HepG2 (cell line): ENCODE measurements around the gene ACSM5. TPM values are rescaled to one million over a fixed set of nuclear protein-coding genes. Genes with fewer than 3 reads are reported as not detected.

Source experiments
- CHD4 ChIP-seq: fragments of 200-600 bp; sonication (generic); IDR thresholded peaks from 2 replicates; pipeline ENCODE4 v1.7.0; 2017; ENCODE audit warnings: mild to moderate bottlenecking, low read length, borderline replicate concordance
- GLI4 ChIP-seq: sonication (generic); formaldehyde crosslinking; IDR thresholded peaks from 2 replicates; pipeline ENCODE4 v1.5.1; 2020; ENCODE audit warnings: missing genetic modification reagents, mild to moderate bottlenecking, moderate library complexity, borderline replicate concordance
- HOXA5 ChIP-seq: sonication (generic); formaldehyde crosslinking; IDR thresholded peaks from 2 replicates; pipeline ENCODE4 v1.4.0; 2020; ENCODE audit warnings: missing genetic modification reagents
- NFE2L2 ChIP-seq: fragments of 150-350 bp; IDR thresholded peaks from 2 replicates; pipeline ENCODE4 v1.6.1; 2014; ENCODE audit warnings: low read length
- TOPORS ChIP-seq: sonication (generic); formaldehyde crosslinking; IDR thresholded peaks from 2 replicates; pipeline ENCODE4 v1.8.0; 2023; ENCODE audit warnings: mild to moderate bottlenecking, missing genetic modification reagents
- ZFP36 ChIP-seq: fragments of 150-350 bp; IDR thresholded peaks from 2 replicates; pipeline ENCODE4 v1.6.1; 2018; ENCODE audit warnings: borderline replicate concordance, low read length, low read depth; ENCODE audit not compliant: partially characterized antibody
- polyA plus RNA-seq, 8 experiments: library from polyadenylated mRNA; depleted of rRNA in 3 of 8; stranded (reverse) in 7 of 8; unstranded in 1 of 8; fragments of >200 nt; fragmentation: Illumina TruSeq in 4 of 8; extraction: Trizol in 4 of 8; gene quantifications; 2 replicates each; pipeline versions ENCODE4 v1.2.1 to v1.2.3, GENCODE V29; 2011 to 2016; ENCODE audit warnings: low read depth in 4 of 8, missing spikeins in 1 of 8, mixed read lengths in 1 of 8; ENCODE audit not compliant: insufficient read depth in 1 of 8
- total RNA-seq, 5 experiments: library from RNA; depleted of rRNA; stranded (reverse); fragments of >200 nt; fragmentation: Illumina TruSeq; extraction: Trizol; gene quantifications; 2 replicates each; pipeline ENCODE4 v1.2.3, GENCODE V29; 2016; ENCODE audit warnings: low read depth in 1 of 5
- TF ChIP-seq, protein P1 (sequence below): sonication (generic); formaldehyde crosslinking; IDR thresholded peaks from 2 replicates; pipeline ENCODE4; 2020; ENCODE audit warnings: missing genetic modification reagents, mild to moderate bottlenecking, borderline replicate concordance
- TF ChIP-seq, protein P2 (sequence below): sonication (generic); formaldehyde crosslinking; IDR thresholded peaks from 2 replicates; pipeline ENCODE4 v1.4.0; 2020; ENCODE audit warnings: mild to moderate bottlenecking, missing genetic modification reagents
- TF ChIP-seq, protein P3 (sequence below): sonication (generic); formaldehyde crosslinking; IDR thresholded peaks from 2 replicates; pipeline ENCODE4 v1.4.0; 2020; ENCODE audit warnings: missing genetic modification reagents
- TF ChIP-seq, protein P4 (sequence below): sonication (generic); formaldehyde crosslinking; IDR thresholded peaks from 2 replicates; pipeline ENCODE4 v1.8.1; 2022; ENCODE audit warnings: low read depth, mild to moderate bottlenecking, missing genetic modification reagents
- TF ChIP-seq, protein P5 (sequence below): IDR thresholded peaks from 2 replicates; pipeline ENCODE4 v1.6.1; 2012; ENCODE audit warnings: low read depth, low read length, improper control_type of control experiment

Gene ACSM5
- total and polyA plus RNA-seq, 2 of the 13 experiments (the other 11 are each of a cell fraction or from before 2014, with no cell fraction given): 9.1 to 15.0 TPM

DNA sequence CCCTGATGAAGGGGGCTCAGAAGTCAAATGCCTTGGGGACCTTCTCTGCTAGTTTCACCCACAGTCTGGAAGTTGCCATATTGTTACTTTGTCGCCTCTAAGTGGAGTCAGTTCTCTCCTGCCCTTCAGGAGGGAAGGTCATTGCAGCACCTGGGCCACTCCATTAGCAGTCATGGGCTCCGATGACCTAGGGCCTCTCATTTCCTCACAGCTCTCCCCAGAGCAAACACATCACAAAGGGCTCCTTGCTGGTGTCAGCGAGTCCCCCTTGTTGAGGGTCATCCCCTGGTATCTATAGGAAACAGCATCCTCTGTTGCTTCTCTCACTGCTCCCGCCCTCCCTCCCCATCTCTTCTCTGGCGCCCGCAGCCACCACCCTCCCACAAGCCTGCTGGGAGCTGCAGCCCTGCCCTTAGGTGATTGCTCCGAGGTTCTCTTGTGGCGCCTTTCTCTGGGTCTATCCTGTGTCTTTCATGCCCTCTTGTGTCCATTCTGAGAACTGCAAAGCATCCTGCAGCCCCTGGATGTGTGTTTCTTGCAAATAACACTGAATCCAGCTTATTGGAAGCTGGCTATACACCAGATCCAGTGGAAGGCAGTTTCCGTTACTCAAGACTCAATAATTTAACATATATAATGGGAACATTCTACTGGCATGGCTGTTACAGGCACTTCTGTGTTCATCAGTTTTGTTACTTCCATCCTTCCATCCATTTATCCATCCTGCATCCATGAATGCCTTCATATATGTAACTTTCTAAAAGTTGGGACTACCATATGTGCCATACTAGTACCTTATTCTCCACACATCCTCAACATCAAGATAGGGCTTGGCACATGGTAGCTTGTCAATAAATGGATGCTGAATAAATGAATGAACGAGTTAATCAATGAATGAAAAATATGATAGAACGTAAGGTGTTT, 26.0 kb upstream of the ACSM5 start (continued):
- TF ChIP-seq, protein P1, sequence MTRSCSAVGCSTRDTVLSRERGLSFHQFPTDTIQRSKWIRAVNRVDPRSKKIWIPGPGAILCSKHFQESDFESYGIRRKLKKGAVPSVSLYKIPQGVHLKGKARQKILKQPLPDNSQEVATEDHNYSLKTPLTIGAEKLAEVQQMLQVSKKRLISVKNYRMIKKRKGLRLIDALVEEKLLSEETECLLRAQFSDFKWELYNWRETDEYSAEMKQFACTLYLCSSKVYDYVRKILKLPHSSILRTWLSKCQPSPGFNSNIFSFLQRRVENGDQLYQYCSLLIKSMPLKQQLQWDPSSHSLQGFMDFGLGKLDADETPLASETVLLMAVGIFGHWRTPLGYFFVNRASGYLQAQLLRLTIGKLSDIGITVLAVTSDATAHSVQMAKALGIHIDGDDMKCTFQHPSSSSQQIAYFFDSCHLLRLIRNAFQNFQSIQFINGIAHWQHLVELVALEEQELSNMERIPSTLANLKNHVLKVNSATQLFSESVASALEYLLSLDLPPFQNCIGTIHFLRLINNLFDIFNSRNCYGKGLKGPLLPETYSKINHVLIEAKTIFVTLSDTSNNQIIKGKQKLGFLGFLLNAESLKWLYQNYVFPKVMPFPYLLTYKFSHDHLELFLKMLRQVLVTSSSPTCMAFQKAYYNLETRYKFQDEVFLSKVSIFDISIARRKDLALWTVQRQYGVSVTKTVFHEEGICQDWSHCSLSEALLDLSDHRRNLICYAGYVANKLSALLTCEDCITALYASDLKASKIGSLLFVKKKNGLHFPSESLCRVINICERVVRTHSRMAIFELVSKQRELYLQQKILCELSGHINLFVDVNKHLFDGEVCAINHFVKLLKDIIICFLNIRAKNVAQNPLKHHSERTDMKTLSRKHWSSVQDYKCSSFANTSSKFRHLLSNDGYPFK (CRISPR knock-in tag): 0 out of 2 replicates have a peak, but pooled peaks have one; percentile 37
- TF ChIP-seq HOXA5 (CRISPR knock-in tag) (peak; percentile 72; the same call in 1 of the 2 replicates), CHD4 (no peak), TOPORS (no peak), ZFP36 (no peak), NFE2L2 (no peak; the same call in 1 of the 2 replicates), GLI4 (CRISPR knock-in tag) (no peak)
- TF ChIP-seq, protein P2, sequence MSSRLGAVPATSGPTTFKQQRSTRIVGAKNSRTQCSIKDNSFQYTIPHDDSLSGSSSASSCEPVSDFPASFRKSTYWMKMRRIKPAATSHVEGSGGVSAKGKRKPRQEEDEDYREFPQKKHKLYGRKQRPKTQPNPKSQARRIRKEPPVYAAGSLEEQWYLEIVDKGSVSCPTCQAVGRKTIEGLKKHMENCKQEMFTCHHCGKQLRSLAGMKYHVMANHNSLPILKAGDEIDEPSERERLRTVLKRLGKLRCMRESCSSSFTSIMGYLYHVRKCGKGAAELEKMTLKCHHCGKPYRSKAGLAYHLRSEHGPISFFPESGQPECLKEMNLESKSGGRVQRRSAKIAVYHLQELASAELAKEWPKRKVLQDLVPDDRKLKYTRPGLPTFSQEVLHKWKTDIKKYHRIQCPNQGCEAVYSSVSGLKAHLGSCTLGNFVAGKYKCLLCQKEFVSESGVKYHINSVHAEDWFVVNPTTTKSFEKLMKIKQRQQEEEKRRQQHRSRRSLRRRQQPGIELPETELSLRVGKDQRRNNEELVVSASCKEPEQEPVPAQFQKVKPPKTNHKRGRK (CRISPR knock-in tag): no peak
- TF ChIP-seq, protein P3, sequence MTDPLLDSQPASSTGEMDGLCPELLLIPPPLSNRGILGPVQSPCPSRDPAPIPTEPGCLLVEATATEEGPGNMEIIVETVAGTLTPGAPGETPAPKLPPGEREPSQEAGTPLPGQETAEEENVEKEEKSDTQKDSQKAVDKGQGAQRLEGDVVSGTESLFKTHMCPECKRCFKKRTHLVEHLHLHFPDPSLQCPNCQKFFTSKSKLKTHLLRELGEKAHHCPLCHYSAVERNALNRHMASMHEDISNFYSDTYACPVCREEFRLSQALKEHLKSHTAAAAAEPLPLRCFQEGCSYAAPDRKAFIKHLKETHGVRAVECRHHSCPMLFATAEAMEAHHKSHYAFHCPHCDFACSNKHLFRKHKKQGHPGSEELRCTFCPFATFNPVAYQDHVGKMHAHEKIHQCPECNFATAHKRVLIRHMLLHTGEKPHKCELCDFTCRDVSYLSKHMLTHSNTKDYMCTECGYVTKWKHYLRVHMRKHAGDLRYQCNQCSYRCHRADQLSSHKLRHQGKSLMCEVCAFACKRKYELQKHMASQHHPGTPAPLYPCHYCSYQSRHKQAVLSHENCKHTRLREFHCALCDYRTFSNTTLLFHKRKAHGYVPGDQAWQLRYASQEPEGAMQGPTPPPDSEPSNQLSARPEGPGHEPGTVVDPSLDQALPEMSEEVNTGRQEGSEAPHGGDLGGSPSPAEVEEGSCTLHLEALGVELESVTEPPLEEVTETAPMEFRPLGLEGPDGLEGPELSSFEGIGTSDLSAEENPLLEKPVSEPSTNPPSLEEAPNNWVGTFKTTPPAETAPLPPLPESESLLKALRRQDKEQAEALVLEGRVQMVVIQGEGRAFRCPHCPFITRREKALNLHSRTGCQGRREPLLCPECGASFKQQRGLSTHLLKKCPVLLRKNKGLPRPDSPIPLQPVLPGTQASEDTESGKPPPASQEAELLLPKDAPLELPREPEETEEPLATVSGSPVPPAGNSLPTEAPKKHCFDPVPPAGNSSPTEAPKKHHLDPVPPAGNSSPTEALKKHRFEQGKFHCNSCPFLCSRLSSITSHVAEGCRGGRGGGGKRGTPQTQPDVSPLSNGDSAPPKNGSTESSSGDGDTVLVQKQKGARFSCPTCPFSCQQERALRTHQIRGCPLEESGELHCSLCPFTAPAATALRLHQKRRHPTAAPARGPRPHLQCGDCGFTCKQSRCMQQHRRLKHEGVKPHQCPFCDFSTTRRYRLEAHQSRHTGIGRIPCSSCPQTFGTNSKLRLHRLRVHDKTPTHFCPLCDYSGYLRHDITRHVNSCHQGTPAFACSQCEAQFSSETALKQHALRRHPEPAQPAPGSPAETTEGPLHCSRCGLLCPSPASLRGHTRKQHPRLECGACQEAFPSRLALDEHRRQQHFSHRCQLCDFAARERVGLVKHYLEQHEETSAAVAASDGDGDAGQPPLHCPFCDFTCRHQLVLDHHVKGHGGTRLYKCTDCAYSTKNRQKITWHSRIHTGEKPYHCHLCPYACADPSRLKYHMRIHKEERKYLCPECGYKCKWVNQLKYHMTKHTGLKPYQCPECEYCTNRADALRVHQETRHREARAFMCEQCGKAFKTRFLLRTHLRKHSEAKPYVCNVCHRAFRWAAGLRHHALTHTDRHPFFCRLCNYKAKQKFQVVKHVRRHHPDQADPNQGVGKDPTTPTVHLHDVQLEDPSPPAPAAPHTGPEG (CRISPR knock-in tag): no peak
- TF ChIP-seq, protein P4, sequence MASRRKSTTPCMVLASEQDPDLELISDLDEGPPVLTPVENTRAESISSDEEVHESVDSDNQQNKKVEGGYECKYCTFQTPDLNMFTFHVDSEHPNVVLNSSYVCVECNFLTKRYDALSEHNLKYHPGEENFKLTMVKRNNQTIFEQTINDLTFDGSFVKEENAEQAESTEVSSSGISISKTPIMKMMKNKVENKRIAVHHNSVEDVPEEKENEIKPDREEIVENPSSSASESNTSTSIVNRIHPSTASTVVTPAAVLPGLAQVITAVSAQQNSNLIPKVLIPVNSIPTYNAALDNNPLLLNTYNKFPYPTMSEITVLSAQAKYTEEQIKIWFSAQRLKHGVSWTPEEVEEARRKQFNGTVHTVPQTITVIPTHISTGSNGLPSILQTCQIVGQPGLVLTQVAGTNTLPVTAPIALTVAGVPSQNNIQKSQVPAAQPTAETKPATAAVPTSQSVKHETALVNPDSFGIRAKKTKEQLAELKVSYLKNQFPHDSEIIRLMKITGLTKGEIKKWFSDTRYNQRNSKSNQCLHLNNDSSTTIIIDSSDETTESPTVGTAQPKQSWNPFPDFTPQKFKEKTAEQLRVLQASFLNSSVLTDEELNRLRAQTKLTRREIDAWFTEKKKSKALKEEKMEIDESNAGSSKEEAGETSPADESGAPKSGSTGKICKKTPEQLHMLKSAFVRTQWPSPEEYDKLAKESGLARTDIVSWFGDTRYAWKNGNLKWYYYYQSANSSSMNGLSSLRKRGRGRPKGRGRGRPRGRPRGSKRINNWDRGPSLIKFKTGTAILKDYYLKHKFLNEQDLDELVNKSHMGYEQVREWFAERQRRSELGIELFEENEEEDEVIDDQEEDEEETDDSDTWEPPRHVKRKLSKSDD: no peak
- TF ChIP-seq, protein P5, sequence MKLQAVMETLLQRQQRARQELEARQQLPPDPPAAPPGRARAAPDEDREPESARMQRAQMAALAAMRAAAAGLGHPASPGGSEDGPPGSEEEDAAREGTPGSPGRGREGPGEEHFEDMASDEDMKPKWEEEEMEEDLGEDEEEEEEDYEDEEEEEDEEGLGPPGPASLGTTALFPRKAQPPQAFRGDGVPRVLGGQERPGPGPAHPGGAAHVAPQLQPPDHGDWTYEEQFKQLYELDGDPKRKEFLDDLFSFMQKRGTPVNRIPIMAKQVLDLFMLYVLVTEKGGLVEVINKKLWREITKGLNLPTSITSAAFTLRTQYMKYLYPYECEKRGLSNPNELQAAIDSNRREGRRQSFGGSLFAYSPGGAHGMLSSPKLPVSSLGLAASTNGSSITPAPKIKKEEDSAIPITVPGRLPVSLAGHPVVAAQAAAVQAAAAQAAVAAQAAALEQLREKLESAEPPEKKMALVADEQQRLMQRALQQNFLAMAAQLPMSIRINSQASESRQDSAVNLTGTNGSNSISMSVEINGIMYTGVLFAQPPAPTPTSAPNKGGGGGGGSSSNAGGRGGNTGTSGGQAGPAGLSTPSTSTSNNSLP: peak; percentile 38; the same call in 1 of the 2 replicates
